ENCODE data around the gene HPSE2.

DNA sequence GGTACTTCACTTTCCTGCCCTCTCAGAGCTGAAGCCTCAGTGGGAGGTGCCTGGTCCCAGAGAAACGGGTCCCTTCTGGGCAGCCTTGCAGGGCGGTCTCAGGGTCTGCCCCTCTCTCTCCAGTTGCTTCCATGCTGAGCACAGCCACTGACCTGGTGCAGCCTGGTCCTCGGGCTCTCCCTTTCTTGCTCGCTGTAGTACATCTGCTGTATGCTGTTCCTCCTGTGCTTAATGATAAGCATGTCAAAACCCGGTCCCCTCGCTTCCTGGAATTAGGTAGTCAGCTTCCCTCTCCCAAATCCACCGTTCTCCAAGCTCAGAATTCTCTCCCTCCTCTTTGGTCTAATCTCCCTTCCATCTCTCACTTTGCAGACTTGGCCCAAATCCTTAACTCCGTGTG is 777.9 kb downstream of the HPSE2 start:
- TF ChIP-seq, protein P1, sequence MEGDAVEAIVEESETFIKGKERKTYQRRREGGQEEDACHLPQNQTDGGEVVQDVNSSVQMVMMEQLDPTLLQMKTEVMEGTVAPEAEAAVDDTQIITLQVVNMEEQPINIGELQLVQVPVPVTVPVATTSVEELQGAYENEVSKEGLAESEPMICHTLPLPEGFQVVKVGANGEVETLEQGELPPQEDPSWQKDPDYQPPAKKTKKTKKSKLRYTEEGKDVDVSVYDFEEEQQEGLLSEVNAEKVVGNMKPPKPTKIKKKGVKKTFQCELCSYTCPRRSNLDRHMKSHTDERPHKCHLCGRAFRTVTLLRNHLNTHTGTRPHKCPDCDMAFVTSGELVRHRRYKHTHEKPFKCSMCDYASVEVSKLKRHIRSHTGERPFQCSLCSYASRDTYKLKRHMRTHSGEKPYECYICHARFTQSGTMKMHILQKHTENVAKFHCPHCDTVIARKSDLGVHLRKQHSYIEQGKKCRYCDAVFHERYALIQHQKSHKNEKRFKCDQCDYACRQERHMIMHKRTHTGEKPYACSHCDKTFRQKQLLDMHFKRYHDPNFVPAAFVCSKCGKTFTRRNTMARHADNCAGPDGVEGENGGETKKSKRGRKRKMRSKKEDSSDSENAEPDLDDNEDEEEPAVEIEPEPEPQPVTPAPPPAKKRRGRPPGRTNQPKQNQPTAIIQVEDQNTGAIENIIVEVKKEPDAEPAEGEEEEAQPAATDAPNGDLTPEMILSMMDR (IDR thresholded peaks at IDR 0.05; ENCODE audit: insufficient read depth, low read length, poor library complexity, severe bottlenecking), result no peak
- TF ChIP-seq EZH2phosphoT487 (conservative IDR thresholded peaks at IDR 0.05; ENCODE audit: low read length), result no peak
